Colonic mucosa (tissue), 4 donors: ENCODE measurements around the gene ZNF12. TPM values are rescaled to one million over a fixed set of nuclear protein-coding genes. Genes with fewer than 3 reads are reported as not detected.

Experiments
- DNase-seq: peaks from one replicate; pipeline ENCODE4 v3.0.0-alpha.2; 2020
- H3K27ac ChIP-seq: fragments of 200-600 bp; one replicate; pipeline ENCODE4 v1.8.0; 2021
- H3K27me3 ChIP-seq: fragments of 200-600 bp; one replicate; pipeline ENCODE4 v1.8.0; 2021
- H3K36me3 ChIP-seq: fragments of 200-600 bp; one replicate; pipeline ENCODE4 v1.8.0; 2021
- H3K4me1 ChIP-seq: fragments of 200-600 bp; one replicate; pipeline ENCODE4 v1.8.0; 2021; ENCODE audit warnings: mild to moderate bottlenecking
- H3K4me3 ChIP-seq: fragments of 200-600 bp; one replicate; pipeline ENCODE4 v1.8.0; 2021
- H3K9ac ChIP-seq, 2 donors: one replicate each; pipeline ENCODE4 v1.7.0; 2013; ENCODE audit warnings: control low read depth in 2 of 2, low read depth in 2 of 2, low read length in 2 of 2
- H3K9me3 ChIP-seq: fragments of 200-600 bp; one replicate; pipeline ENCODE4 v1.8.0; 2021
- CTCF ChIP-seq: fragments of 200-600 bp; IDR thresholded peaks from one replicate; pipeline ENCODE4 v1.8.0; 2022; ENCODE audit warnings: antibody characterized with exemption, mild to moderate bottlenecking
- intact Hi-C: fragments of 100-400 bp; cut with DNase I; formaldehyde crosslinking; loops from one replicate; pipeline ENCODE4 v1.14.1; 2022
- total RNA-seq, 2 donors: library from RNA; stranded (reverse); fragmentation: NEBNext Ultra II Directional in 1 of 2; extraction: Animal tissue kit (Norgen Biotek cat#: 25700) in 1 of 2; gene quantifications; one replicate each; pipeline ENCODE4 v1.2.1, GENCODE V29; 2021
- donor health status: healthy.
- donor health status: DM: no; HTN: no; CAD: no.
- donor health status: DM: no; HTN: no; CAD: no.

The ZNF12 gene
- total RNA-seq, 2 donors from 2014 or later = 20.9 to 22.0 TPM

- peaks cover 10% of the 10 kb centered on the region for H3K36me3 ChIP-seq
- DNase-seq = no peak
Measured at GRCh38 chr7:6653071-6654003, 53.4 kb downstream of the ZNF12 start.

GRCh38 chr7:6652446-6653011 lies 54.2 kb downstream of the ZNF12 start:
- no peak overlapping the region for H3K27ac ChIP-seq
- no peak overlapping the region for H3K9ac ChIP-seq
- no peaks in the 10 kb centered on the region for H3K9me3 ChIP-seq
- H3K36me3 ChIP-seq = peaks cover 10% of the 10 kb centered on the region
- no peak for TF ChIP-seq CTCF
- no peak for DNase-seq
- intact Hi-C loops = no loop called here
- H3K4me1 ChIP-seq = no peaks in the 10 kb centered on the region
- no peak overlapping the region for H3K4me3 ChIP-seq
- no peaks in the 10 kb centered on the region for H3K27me3 ChIP-seq

More at GRCh38 chr7:6653071-6654003, 53.4 kb downstream of the ZNF12 start:
- Histone ChIP-seq H3K4me1 (no peaks in the 10 kb centered on the region), H3K4me3 (no peak overlapping the region), H3K9ac (no peak overlapping the region), H3K27ac (no peak overlapping the region), H3K9me3 (no peaks in the 10 kb centered on the region), H3K27me3 (no peaks in the 10 kb centered on the region)
- intact Hi-C loops = no loop called here
- TF ChIP-seq CTCF = no peak

GRCh38 chr7:6651851-6652445 lies 54.8 kb downstream of the ZNF12 start:
- no peaks in the 10 kb centered on the region for H3K27me3 ChIP-seq
- intact Hi-C loops = no loop called here
- H3K9me3 ChIP-seq = no peaks in the 10 kb centered on the region
- H3K27ac ChIP-seq = no peak overlapping the region
- DNase-seq = no peak
- H3K36me3 ChIP-seq = peaks cover 10% of the 10 kb centered on the region
- no peak overlapping the region for H3K9ac ChIP-seq
- no peak for TF ChIP-seq CTCF
- H3K4me3 ChIP-seq = no peak overlapping the region
- H3K4me1 ChIP-seq = no peaks in the 10 kb centered on the region

GRCh38 chr7:6650521-6651011 lies 56.2 kb downstream of the ZNF12 start:
- TF ChIP-seq CTCF = no peak
- DNase-seq = no peak
- intact Hi-C loops = no loop called here

DNA sequence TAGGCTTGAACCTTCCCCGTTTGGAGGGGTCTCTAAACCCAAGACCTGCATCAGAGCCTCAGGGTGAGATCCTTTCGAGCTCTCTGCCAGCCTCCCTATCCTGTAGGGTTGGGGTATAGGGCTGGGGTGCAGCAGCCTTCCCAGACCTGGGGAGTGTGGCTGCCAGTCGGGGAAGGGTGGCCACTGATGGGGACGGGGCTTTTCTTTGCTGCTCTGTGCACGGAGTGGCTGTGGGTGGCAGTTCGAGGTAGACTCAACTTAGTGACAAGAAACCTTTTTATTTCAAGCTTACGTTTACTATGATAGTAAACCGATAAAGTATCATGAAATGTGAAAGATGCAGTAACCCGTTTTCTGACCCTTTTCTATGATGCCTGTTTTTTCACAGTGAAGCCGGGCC lies 56.7 kb downstream of the ZNF12 start:
- no peak overlapping the region for H3K9ac ChIP-seq
- no peaks in the 10 kb centered on the region for H3K4me1 ChIP-seq
- H3K27ac ChIP-seq = no peak overlapping the region
- no peaks in the 10 kb centered on the region for H3K9me3 ChIP-seq
- no peaks in the 10 kb centered on the region for H3K27me3 ChIP-seq
- peaks cover 10% of the 10 kb centered on the region for H3K36me3 ChIP-seq
- no peak for TF ChIP-seq CTCF
- DNase-seq = no peak
- intact Hi-C loops = no loop called here
- H3K4me3 ChIP-seq = no peak overlapping the region

More at GRCh38 chr7:6650521-6651011, 56.2 kb downstream of the ZNF12 start:
- H3K27me3 ChIP-seq = no peaks in the 10 kb centered on the region
- H3K4me1 ChIP-seq = no peaks in the 10 kb centered on the region
- H3K9ac ChIP-seq = no peak overlapping the region
- no peak overlapping the region for H3K27ac ChIP-seq
- H3K4me3 ChIP-seq = no peak overlapping the region
- H3K36me3 ChIP-seq = peaks cover 10% of the 10 kb centered on the region
- H3K9me3 ChIP-seq = no peaks in the 10 kb centered on the region
